A673 (cell line): ENCODE measurements around the gene ADGRB2. TPM values are rescaled to one million over a fixed set of nuclear protein-coding genes. Genes with fewer than 3 reads are reported as not detected.

Experiments
- BruUV-seq: library from RNA; stranded (reverse); fragments of 400-500 nt; replicated peaks from 2 replicates; lab custom pipeline; 2021; lab: Mats Ljungman, UMichigan
- CTCF ChIA-PET: fragments of 300-600 bp; sonication (Branson Sonifier 250); formaldehyde crosslinking; loops from one replicate; lab custom pipeline; 2022; ENCODE audit warnings: antibody characterized with exemption; lab: Charles Lee
- POLR2A ChIA-PET: fragments of 300-600 bp; sonication (Branson Sonifier 250); formaldehyde crosslinking; loops from one replicate; lab custom pipeline; 2022; ENCODE audit warnings: antibody characterized with exemption; ENCODE audit not compliant: low non-redundant PET; lab: Charles Lee
- DNase-seq: peaks from one replicate; pipeline ENCODE4 v3.0.0-alpha.2; 2015; ENCODE audit warnings: low spot score
- H3K27ac ChIP-seq: fragments of 200-600 bp; sonication (generic); 2 replicates; pipeline ENCODE4 v1.5.1; 2016; ENCODE audit warnings: mixed run types, low read depth, mild to moderate bottlenecking, mixed read lengths, antibody characterized with exemption, low read length; ENCODE audit not compliant: poor library complexity, severe bottlenecking
- H3K27me3 ChIP-seq: fragments of 200-600 bp; sonication (generic); replicated peaks from 2 replicates; pipeline ENCODE4 v1.6.1; 2017; ENCODE audit warnings: mixed run types, low read depth, mild to moderate bottlenecking, mixed read lengths, antibody characterized with exemption, low read length; ENCODE audit not compliant: insufficient read depth, poor library complexity
- H3K36me3 ChIP-seq: fragments of 200-600 bp; sonication (generic); 2 replicates; pipeline ENCODE4 v1.6.1; 2016; ENCODE audit warnings: mixed run types, mild to moderate bottlenecking, mixed read lengths, antibody characterized with exemption, low read length; ENCODE audit not compliant: insufficient read depth, poor library complexity, severe bottlenecking
- H3K4me1 ChIP-seq: fragments of 200-600 bp; sonication (generic); 2 replicates; pipeline ENCODE4 v1.6.1; 2017; ENCODE audit warnings: mixed run types, mild to moderate bottlenecking, mixed read lengths, antibody characterized with exemption, low read length; ENCODE audit not compliant: insufficient read depth, poor library complexity, severe bottlenecking
- H3K4me3 ChIP-seq: fragments of 200-600 bp; sonication (generic); 2 replicates; pipeline ENCODE4 v1.5.1; 2016; ENCODE audit warnings: low read depth, mixed run types, mild to moderate bottlenecking, mixed read lengths, low read length; ENCODE audit not compliant: poor library complexity, severe bottlenecking
- H3K9me3 ChIP-seq: fragments of 200-600 bp; sonication (generic); 2 replicates; pipeline ENCODE4 v1.6.1; 2016; ENCODE audit warnings: mixed run types, low read depth, mild to moderate bottlenecking, mixed read lengths, antibody characterized with exemption, low read length; ENCODE audit not compliant: poor library complexity, severe bottlenecking
- CTCF ChIP-seq: fragments of 300-800, 200-600 bp; sonication (generic); conservative IDR thresholded peaks from 2 replicates; pipeline ENCODE4 v1.5.1; 2017; ENCODE audit warnings: low read depth, mild to moderate bottlenecking, antibody characterized with exemption, low read length, moderate library complexity, mixed read lengths
- EZH2 ChIP-seq: fragments of 200-600 bp; sonication (generic); IDR thresholded peaks from 2 replicates; pipeline ENCODE4 v1.6.1; 2017; ENCODE audit warnings: borderline replicate concordance, low read depth, mild to moderate bottlenecking, mixed read lengths, antibody characterized with exemption, low read length; ENCODE audit not compliant: poor library complexity, severe bottlenecking
- intact Hi-C: fragments of 100-400 bp; cut with micrococcal nuclease; formaldehyde crosslinking; loops from one replicate; pipeline ENCODE4 v1.10.0; 2022; ENCODE audit not compliant: unreplicated experiment
- total RNA-seq: library from RNA; stranded (reverse); gene quantifications from 2 replicates; pipeline ENCODE4 v1.2.3, GENCODE V29; 2021

The ADGRB2 gene
- total RNA-seq, 1 experiment from 2014 or later = 5.9 TPM

DNA sequence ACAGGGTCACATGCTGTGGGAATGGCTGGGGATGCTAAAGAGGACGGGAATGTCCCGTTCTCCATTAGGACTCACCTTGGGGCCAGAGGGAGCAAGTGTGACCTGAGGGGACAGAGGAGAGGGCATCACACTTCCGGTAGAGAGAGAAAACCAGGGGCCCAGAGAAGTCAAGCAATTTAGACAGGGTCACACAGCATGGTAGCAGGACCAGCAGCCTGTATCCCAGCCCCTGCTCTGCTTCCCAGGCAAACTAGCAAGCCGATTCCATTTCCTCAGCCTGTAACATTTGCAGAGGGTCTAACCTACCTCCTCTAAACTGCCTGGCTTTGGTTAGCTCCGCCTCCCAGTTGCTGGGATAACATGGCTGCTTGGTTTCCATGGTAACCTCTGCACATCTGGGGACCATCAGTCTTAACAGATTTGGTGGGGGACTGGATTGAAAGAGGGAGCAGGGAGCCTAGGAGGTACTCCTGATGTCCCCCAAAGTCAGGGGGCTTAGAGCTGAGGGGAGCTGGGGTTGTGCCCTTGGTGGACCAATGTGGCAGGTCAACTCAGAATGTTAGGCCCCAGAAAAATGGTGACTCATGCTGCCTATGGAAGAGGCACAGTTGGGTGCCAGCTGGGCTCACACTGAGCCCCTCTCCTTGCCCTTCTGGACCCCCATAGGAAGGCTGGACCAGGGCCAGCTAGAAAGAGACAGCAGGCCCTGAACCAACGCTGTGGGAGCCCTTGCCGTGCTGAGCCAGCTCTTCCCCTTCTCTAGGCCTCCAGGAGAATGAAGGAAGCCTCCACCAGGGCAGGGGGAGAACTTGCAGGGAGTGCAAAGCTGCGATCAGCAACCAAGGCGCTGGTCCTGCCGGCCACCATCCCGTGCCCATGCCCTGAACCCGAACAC is 69.8 kb downstream of the ADGRB2 start:
- Histone ChIP-seq H3K9me3 (no peaks in the 10 kb centered on the region), H3K4me3 (no peak overlapping the region), H3K4me1 (no peaks in the 10 kb centered on the region), H3K27ac (peak overlapping the region; percentile 10), H3K27me3 (no peaks in the 10 kb centered on the region), H3K36me3 (no peaks in the 10 kb centered on the region)
- ChIA-PET CTCF (interaction anchor here (0.7 kb wide), 1 partner anchor 22 kb away, joined by 3 read pairs; no protein-coding TSS in a partner anchor), POLR2A (interaction anchor here (0.5 kb wide), 1 partner anchor 14 kb away, joined by 3 read pairs; no protein-coding TSS in a partner anchor)
- no TSS peak for BruUV-seq
- TF ChIP-seq CTCF = no peak
- TF ChIP-seq EZH2 = no peak
- peak; percentile 53 for DNase-seq
- intact Hi-C loops = no loop called here

- ChIA-PET POLR2A (no interaction called here), CTCF (no interaction called here)
- no TSS peak for BruUV-seq
- intact Hi-C loops = no loop called here
- Histone ChIP-seq H3K4me1 (no peaks in the 10 kb centered on the region), H3K36me3 (no peaks in the 10 kb centered on the region), H3K27ac (no peak overlapping the region), H3K27me3 (no peaks in the 10 kb centered on the region), H3K4me3 (no peak overlapping the region), H3K9me3 (no peaks in the 10 kb centered on the region)
- no peak for DNase-seq
- TF ChIP-seq CTCF (no peak), EZH2 (no peak)
Measured at GRCh38 chr1:31693231-31693630, 70.9 kb downstream of the ADGRB2 start.

DNA sequence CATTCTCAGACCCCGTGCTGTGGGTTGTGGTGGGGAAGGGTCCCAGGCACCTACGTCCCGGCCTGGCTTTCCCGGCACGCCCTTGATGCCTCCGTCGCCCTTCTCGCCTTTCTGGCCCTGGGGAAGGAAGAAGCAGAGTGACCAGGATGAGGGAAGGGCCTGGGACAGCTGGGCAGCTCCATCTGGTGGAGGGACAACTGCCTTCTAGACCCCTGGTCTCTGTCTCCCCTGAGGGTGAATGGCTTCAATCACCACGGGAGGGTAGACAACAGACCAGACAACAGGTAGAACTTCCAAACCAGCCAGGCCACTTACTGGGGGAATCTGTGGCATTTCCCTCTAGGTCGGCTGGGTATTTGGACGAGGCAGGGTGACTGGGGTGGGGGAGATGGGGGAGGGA is 72.2 kb downstream of the ADGRB2 start:
- BruUV-seq = no TSS peak
- Histone ChIP-seq H3K9me3 (no peaks in the 10 kb centered on the region), H3K4me3 (no peak overlapping the region), H3K4me1 (no peaks in the 10 kb centered on the region), H3K36me3 (no peaks in the 10 kb centered on the region), H3K27me3 (no peaks in the 10 kb centered on the region), H3K27ac (no peak overlapping the region)
- ChIA-PET CTCF (no interaction called here), POLR2A (no interaction called here)
- DNase-seq = no peak
- TF ChIP-seq CTCF (no peak), EZH2 (no peak)
- intact Hi-C loops = no loop called here
